ENCODE data around the gene PHACTR1. TPM values are rescaled to one million over a fixed set of nuclear protein-coding genes. Genes with fewer than 3 reads are reported as not detected.

The PHACTR1 gene
- total RNA-seq, 1 experiment from 2014 or later: 15.5 TPM

DNA sequence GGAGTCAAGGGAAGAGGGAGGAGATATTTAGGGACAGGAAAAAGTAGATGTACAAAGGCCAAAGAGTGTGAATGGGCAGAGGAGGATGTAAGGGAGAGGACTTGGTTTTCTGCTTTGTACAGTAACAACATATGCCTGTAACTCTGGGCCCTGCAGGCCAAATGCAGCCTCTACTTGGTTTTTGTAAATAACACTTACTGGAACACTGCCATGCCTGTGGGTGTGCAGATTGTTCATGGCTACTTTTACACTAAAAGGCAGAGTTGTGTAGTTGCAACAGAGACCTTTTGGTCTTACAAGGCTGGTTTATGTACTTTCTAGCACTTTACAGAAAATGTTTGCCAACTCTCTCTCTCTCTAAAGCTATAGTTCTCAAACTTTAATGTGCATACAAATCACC, 157.1 kb downstream of the PHACTR1 start:
- H3K4me3 Mint-ChIP-seq: no peak overlapping the region
- TF ChIP-seq, protein P1, sequence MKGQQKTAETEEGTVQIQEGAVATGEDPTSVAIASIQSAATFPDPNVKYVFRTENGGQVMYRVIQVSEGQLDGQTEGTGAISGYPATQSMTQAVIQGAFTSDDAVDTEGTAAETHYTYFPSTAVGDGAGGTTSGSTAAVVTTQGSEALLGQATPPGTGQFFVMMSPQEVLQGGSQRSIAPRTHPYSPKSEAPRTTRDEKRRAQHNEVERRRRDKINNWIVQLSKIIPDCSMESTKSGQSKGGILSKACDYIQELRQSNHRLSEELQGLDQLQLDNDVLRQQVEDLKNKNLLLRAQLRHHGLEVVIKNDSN (CRISPR knock-in tag; IDR thresholded peaks at IDR 0.05): no peak
- TF ChIP-seq IRF2 (CRISPR knock-in tag; IDR thresholded peaks at IDR 0.05; ENCODE audit: borderline replicate concordance, low read depth): no peak
- no peak for TF ChIP-seq CREM (CRISPR knock-in tag; IDR thresholded peaks at IDR 0.05)
- no peak for TF ChIP-seq NR2C2 (CRISPR knock-in tag; IDR thresholded peaks at IDR 0.05)
- TF ChIP-seq, protein P2, sequence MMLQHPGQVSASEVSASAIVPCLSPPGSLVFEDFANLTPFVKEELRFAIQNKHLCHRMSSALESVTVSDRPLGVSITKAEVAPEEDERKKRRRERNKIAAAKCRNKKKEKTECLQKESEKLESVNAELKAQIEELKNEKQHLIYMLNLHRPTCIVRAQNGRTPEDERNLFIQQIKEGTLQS (CRISPR knock-in tag; conservative IDR thresholded peaks at IDR 0.05): no peak
- no peak for TF ChIP-seq ZNF121 (CRISPR knock-in tag; IDR thresholded peaks at IDR 0.05)
- no peak for TF ChIP-seq FOXP1 (CRISPR knock-in tag; IDR thresholded peaks at IDR 0.05; ENCODE audit: borderline replicate concordance)
- TF ChIP-seq, protein P3, sequence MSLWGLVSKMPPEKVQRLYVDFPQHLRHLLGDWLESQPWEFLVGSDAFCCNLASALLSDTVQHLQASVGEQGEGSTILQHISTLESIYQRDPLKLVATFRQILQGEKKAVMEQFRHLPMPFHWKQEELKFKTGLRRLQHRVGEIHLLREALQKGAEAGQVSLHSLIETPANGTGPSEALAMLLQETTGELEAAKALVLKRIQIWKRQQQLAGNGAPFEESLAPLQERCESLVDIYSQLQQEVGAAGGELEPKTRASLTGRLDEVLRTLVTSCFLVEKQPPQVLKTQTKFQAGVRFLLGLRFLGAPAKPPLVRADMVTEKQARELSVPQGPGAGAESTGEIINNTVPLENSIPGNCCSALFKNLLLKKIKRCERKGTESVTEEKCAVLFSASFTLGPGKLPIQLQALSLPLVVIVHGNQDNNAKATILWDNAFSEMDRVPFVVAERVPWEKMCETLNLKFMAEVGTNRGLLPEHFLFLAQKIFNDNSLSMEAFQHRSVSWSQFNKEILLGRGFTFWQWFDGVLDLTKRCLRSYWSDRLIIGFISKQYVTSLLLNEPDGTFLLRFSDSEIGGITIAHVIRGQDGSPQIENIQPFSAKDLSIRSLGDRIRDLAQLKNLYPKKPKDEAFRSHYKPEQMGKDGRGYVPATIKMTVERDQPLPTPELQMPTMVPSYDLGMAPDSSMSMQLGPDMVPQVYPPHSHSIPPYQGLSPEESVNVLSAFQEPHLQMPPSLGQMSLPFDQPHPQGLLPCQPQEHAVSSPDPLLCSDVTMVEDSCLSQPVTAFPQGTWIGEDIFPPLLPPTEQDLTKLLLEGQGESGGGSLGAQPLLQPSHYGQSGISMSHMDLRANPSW (CRISPR knock-in tag; conservative IDR thresholded peaks at IDR 0.05; ENCODE audit: low read depth): no peak
- TF ChIP-seq KAT7 (CRISPR knock-in tag; IDR thresholded peaks at IDR 0.05; ENCODE audit: borderline replicate concordance): no peak
- TF ChIP-seq TEAD1 (CRISPR knock-in tag; IDR thresholded peaks at IDR 0.05): no peak
- TF ChIP-seq, protein P4, sequence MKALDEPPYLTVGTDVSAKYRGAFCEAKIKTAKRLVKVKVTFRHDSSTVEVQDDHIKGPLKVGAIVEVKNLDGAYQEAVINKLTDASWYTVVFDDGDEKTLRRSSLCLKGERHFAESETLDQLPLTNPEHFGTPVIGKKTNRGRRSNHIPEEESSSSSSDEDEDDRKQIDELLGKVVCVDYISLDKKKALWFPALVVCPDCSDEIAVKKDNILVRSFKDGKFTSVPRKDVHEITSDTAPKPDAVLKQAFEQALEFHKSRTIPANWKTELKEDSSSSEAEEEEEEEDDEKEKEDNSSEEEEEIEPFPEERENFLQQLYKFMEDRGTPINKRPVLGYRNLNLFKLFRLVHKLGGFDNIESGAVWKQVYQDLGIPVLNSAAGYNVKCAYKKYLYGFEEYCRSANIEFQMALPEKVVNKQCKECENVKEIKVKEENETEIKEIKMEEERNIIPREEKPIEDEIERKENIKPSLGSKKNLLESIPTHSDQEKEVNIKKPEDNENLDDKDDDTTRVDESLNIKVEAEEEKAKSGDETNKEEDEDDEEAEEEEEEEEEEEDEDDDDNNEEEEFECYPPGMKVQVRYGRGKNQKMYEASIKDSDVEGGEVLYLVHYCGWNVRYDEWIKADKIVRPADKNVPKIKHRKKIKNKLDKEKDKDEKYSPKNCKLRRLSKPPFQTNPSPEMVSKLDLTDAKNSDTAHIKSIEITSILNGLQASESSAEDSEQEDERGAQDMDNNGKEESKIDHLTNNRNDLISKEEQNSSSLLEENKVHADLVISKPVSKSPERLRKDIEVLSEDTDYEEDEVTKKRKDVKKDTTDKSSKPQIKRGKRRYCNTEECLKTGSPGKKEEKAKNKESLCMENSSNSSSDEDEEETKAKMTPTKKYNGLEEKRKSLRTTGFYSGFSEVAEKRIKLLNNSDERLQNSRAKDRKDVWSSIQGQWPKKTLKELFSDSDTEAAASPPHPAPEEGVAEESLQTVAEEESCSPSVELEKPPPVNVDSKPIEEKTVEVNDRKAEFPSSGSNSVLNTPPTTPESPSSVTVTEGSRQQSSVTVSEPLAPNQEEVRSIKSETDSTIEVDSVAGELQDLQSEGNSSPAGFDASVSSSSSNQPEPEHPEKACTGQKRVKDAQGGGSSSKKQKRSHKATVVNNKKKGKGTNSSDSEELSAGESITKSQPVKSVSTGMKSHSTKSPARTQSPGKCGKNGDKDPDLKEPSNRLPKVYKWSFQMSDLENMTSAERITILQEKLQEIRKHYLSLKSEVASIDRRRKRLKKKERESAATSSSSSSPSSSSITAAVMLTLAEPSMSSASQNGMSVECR (CRISPR knock-in tag; IDR thresholded peaks at IDR 0.05; ENCODE audit: borderline replicate concordance): no peak
- TF ChIP-seq ZNF671 (CRISPR knock-in tag; IDR thresholded peaks at IDR 0.05): no peak
- TF ChIP-seq, protein P5, sequence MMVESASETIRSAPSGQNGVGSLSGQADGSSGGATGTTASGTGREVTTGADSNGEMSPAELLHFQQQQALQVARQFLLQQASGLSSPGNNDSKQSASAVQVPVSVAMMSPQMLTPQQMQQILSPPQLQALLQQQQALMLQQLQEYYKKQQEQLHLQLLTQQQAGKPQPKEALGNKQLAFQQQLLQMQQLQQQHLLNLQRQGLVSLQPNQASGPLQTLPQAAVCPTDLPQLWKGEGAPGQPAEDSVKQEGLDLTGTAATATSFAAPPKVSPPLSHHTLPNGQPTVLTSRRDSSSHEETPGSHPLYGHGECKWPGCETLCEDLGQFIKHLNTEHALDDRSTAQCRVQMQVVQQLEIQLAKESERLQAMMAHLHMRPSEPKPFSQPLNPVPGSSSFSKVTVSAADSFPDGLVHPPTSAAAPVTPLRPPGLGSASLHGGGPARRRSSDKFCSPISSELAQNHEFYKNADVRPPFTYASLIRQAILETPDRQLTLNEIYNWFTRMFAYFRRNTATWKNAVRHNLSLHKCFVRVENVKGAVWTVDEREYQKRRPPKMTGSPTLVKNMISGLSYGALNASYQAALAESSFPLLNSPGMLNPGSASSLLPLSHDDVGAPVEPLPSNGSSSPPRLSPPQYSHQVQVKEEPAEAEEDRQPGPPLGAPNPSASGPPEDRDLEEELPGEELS (CRISPR knock-in tag; IDR thresholded peaks at IDR 0.05): no peak
- CTCF ChIA-PET: no interaction called here
- no peaks in the 10 kb centered on the region for H3K36me3 Mint-ChIP-seq
- DNase-seq (ENCODE audit: low spot score): no peak
- ATAC-seq: no peak
- H3K4me1 Mint-ChIP-seq: peaks cover 12% of the 10 kb centered on the region
- POLR2A ChIA-PET: no interaction called here
- H3K27ac Mint-ChIP-seq: no peak overlapping the region
- no peaks in the 10 kb centered on the region for H3K9me3 Mint-ChIP-seq
- H3K27me3 Mint-ChIP-seq (ENCODE audit: low read depth): no peaks in the 10 kb centered on the region

DNA sequence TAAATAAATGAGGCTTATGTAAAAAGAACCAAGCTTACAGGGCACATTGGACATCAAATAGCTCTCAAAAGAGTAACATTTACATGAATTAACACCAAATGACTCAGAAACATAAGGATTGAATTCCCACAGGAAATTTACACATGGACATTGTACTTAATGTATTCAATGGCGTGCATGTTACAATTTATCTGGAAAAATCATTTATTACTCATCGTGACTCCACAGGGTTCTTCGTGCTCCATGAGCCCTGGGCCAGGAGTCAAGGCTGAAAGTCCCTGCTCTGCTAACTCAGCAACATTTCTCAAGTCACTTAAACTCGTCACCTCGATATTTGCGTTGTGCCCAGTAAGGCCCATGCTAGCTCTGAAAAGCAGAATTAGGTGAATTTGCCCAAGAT, 158.5 kb downstream of the PHACTR1 start:
- Mint-ChIP-seq H3K9me3 (no peaks in the 10 kb centered on the region), H3K4me1 (peaks cover 12% of the 10 kb centered on the region), H3K27ac (no peak overlapping the region), H3K4me3 (no peak overlapping the region), H3K36me3 (no peaks in the 10 kb centered on the region), H3K27me3 (ENCODE audit: low read depth) (no peaks in the 10 kb centered on the region)
- ChIA-PET CTCF (interaction anchor here (0.9 kb wide), 1 partner anchor 18 kb away, joined by 4 read pairs; no protein-coding TSS in a partner anchor), POLR2A (no interaction called here)
- DNase-seq (ENCODE audit: low spot score) (no peak), ATAC-seq (no peak)
- no peak for TF ChIP-seq NFATC4 (CRISPR knock-in tag; IDR thresholded peaks at IDR 0.05)
- TF ChIP-seq NFYB (CRISPR knock-in tag; conservative IDR thresholded peaks at IDR 0.05; ENCODE audit: low read depth): no peak
- TF ChIP-seq, protein P6, sequence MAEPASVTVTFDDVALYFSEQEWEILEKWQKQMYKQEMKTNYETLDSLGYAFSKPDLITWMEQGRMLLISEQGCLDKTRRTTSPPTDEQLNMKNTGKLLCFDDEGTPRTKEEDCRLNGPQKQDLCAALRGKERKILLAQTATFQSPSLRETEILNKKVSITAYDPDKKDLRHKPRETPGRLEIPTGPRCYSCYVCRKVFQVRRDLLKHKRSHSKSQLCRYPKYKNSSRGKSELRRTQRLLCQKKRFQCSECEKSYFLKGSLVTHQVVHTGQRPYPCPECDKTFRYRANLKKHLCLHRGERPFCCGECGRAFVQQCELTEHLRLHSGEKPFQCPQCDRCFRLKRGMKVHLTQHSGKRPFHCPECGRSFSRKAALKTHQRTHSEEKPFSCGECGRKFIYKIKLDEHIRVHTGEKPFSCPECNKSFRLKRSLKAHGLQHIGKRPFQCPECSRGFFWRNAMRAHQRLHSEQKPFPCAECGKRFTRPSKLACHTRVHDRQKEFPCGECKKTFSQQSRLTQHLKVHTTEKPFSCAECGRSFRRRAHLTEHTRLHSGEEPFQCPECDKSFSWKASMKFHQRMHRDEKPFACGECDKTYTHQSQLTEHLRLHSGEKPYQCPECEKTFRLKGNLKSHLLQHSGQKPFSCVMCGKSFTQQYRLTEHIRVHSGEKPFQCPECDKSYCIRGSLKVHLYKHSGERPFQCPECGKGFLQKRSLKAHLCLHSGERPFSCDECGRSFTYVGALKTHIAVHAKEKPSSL (CRISPR knock-in tag; conservative IDR thresholded peaks at IDR 0.05): no peak
- no peak for TF ChIP-seq GTF2I (CRISPR knock-in tag; conservative IDR thresholded peaks at IDR 0.05)
- TF ChIP-seq HMGA2 (CRISPR knock-in tag; IDR thresholded peaks at IDR 0.05): no peak
- TF ChIP-seq NR1H2 (CRISPR knock-in tag; IDR thresholded peaks at IDR 0.05): no peak
- no peak for TF ChIP-seq EMX1 (CRISPR knock-in tag; IDR thresholded peaks at IDR 0.05)
- no peak for TF ChIP-seq ELF4 (CRISPR knock-in tag; IDR thresholded peaks at IDR 0.05; ENCODE audit: low read depth)

Measured in WTC11 (cell line).